ENCODE data around the gene ABHD17B.

ABHD17B gene

DNA sequence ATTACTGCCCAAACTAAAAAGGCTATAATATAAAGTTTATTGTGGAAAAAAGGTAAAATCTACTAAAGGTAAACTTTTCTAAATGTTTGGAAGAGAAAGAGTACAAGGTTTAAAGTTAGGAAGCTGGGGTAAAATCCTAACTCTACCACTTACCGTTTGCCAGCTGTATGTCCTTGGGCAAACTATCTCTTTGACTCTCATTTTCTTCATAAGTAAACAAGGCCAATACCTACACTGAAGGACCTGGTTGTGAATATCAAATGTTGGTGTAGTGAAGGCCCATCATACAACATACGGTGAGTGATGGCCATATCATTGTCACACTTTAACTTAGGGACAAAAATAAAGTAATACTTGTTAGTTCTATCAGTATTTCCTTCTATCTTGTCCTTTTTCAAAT is 34.9 kb downstream of the ABHD17B start:
- DNase-seq: no peak

DNA sequence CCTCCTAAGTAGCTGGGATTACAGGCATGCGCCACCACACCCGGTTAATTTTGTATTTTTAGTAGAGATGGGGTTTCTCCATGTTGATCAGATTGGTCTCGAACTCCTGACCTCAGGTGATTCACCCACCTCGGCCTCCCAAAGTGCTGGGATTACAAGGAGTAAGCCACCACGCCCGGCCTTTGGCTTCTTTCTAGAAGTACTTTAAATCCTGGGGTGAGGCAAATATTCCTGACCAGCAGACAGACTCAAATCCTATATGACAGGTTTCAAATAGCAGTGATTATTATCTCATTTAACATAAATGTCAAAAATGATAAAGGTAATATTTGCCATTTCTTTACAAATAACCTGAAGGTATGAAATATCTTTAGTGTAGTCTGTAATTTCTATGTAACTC is 35.6 kb downstream of the ABHD17B start:
- DNase-seq: no peak

DNA sequence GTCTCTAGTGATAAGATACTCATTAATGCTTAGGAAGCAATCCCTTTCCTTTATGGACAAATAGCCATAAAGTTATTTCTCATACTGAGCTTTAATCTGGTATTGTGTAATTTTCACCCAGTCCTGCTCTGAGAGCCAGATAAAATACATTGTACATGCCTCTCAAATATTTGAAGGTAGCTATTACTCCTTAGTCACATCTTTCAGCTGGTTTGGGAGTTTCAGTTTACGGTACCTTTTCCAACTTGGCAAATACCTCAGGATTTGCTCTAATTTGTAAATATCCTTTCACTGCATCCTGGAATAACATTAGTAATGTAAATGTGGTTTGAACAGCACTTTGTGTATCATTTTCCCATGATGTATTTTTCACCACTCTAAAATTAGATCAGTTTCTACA is 47.4 kb downstream of the ABHD17B start:
- no peak for DNase-seq

DNA sequence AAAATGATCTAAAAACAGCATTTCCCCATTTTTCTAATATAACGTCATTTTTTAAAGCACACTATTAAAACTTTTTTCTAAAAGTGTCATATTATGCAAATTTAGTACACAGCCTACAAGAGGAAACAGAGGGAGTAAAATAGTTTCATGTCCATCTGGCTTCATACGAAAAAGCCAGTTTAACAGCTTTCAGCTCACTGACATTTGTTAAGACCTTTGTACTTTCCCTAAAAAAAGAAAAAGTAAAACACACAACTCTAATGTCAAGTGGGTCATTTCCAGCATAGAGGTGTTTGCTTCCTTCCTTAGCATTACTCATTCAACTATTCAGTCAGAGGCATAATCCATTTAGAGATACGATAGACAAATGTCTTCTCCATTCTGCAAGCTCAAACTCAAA is 49.4 kb downstream of the ABHD17B start:
- no peak for DNase-seq

DNA sequence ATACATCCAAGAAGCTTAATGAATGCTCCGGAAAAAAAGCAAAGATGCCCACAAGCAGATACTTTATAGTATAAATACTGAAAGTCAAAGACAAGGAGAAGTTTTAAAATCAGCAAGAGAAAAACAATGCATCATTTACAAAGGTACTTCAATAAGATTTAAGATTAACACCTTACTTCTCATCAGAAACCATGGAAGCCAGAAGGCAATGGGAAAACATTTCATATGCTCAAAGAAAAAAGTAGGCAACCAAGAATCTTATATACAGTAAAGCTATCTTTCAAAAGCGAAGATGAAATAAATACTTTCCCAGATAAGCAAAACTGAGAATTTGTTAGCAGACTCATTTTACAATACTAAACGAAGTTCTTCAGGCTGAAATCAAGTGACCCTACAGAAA is 51.1 kb downstream of the ABHD17B start:
- no peak for DNase-seq

DNA sequence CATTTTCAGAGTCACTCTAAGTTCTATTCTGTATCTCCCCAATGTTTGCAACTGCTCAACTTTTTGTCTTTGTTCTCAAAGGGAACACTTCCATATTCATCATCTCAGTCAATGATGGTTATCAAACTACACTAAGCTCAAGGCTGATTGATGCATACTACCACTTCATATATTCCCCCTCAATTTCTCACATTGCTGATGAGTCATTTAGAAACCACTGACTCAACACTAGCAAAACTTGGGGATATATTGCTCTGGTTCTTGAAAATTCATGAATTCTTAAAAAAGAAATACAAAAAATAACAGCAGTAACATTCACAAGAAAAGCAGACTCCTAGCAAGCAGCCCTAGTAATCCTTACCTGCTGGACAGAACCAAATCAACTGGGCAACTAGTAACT is 52.2 kb downstream of the ABHD17B start:
- DNase-seq: no peak

DNA sequence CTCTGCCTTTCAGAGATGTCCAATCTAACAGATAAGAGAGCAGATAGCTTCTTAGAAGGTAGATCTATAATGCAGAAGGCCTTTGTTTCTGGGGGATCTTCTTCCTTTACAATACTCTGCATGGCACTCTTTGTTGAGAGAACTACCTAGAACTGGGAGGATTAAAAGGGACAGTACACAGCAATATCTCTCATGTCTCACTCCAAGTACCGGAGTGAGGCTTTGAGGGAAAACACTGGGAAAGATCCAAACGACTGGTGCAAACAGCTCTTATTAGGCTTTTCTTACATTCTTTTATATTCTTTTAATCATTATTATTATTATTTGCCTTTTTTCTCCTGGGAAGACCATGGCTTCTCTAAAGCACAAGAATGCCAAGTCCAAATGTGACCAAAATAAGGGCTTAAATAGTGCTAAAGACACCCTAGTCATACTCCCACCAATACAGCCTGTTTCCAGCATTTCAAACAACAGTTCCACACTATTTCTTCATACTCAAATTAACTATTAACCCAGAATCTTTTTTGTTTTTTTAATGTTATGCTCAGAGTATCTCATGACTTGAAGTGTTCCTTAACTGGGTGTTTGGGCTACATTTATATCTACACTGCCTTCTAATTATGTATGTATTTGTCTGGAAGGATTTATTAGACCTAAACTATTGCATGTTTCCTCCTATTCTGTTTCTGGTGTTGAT is 52.7 kb downstream of the ABHD17B start:
- no peak for DNase-seq

DNA sequence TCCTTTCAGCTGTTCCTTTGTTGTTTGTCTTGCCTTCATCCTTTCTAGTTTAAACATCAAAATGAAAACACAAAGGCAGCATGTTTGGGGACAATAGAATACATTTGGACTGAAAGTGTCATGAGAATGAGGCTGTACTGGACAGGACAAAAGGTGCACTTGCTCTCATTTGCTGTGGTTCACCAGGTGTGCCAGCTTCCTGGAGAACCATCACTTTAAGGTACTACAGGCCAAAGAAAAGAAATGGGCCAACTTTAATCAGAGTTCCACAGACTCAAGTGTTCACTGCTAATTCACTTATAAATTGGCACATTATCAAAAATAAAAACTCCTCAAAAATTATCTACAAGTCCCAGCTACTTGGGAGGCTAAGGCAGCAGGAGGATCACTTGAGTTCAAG is 53.8 kb downstream of the ABHD17B start:
- DNase-seq: no peak

DNA sequence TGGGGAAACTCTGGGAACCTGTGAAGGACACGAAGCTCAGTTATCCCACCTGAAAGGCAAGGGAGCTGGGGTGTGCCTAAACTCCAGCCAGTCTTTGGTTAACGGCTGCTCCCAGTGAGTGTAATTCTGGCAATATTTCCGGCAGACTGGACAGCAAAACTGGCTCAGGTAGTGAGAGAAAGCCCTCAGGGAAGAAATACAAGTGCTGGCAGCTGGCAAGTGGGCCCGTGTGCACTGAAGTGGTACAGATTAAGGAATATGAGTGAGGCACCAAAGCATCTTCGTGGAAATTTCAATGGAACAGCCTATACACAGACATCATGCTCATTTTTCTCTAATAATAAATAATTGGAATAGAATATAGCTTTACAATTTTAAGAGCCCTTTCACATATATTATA is 56.2 kb downstream of the ABHD17B start:
- DNase-seq: peak; percentile 17

DNA sequence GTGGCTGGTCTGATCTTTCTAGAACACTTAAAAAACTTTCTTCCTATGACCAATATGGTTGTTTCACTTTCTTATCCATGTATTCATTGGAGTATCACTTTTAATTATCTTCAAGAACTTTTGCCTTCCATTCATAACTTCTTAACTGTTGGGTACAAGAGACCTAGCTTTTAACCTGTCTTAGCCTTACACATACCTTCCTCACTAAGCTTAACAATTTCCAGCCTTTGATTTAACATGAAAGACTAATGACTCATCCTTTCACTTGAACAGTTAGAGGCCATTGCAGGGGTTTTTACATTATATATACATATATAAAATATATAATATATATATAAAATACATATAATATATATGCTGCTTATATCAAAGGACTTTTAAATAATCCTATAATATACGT is 57.9 kb downstream of the ABHD17B start:
- no peak for DNase-seq

DNA sequence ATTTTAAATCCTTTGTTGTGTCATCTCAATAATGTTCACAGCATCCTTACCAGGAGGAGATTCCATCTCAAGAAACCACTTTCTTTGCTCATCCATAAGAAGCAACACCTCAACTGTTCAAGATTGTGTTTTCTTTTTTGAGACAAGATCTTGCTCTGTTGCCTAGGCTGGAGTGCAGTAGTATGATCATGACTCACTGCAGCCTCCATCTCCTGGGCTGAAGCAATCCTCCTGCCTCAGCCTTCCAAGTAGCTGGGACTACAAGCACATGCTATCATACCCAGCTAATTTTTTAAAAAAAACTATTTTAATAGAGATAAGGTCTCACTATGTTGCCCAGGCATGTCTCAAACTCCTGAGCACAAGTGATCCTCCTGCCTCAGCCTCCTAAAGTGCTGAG is 60.0 kb downstream of the ABHD17B start:
- DNase-seq: no peak

DNA sequence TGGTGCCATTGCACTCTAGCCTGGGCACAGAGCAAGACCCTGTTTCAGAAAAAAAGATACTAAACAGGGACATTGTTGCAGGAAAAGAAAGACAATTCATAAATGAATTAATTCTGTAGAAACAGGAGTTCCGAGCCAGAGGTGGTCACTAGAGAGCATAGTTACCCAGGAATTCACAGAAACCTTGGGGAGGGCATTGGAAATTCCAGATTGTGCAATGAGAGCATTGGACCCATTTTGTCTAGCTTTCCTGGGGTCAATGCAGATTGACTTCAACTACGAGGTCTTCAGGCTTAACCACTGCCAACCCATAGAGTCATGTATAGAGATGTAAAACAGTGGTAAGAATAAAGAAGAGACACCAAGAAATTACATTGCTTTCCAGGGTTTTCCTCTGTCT is 63.1 kb downstream of the ABHD17B start:
- DNase-seq: no peak

DNA sequence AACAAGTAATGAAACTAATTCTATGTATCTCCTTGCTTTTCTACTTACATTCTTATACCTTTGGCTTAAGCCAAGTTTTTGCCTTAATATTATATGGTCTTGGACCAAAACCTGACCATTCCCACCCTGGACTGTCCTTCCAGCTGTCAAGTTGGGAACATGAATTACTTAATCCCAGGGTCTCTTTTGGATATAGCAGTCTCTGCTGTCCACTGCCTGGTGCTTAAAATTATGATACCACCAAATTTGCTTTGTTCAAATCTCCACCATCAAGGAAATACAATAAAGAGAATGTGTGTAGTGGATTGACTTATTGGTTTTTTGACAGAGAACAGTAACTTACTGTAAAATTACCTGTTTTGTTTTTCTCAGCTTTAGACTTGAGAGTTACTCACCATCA is 66.2 kb downstream of the ABHD17B start:
- DNase-seq: no peak

DNA sequence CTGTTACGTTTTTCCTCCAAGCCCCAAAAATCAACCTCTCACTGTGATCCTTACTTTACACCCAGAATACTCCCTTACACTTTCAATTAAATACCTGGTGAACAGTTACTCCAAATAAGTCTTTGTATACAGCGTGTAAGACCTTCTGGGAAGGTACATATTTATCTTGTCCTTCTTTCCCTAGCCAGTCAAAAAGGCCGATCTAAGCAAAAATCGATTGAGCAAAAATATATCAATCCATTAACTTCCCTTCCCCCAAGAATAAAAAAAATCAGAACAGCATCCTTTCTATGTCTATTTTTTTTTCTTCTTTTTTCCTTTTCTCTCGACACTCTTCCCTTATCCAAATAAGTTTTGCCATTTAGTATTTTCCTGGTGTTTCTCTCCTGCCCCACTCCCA is 71.3 kb downstream of the ABHD17B start:
- no peak for DNase-seq

DNA sequence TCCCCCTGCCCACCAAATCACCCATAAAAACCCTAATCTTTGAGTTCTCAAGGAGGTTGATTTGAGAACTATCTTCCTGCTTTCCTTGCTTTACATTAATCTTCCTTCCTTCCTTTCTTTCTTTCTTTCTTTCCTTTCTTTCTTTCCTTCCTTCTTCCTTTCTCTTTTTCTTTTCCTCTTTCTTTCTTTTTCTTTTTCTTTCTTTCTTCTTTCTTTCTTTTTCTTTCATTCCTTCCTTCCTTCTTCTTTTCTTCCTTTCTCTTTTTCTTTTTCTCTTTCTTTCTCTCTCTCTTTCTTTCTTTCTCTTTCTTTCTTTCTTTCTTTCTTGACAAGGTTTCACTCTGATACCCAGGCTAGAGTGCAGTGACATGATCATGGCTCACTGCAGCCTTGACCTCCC is 75.4 kb downstream of the ABHD17B start:
- DNase-seq: no peak

DNA sequence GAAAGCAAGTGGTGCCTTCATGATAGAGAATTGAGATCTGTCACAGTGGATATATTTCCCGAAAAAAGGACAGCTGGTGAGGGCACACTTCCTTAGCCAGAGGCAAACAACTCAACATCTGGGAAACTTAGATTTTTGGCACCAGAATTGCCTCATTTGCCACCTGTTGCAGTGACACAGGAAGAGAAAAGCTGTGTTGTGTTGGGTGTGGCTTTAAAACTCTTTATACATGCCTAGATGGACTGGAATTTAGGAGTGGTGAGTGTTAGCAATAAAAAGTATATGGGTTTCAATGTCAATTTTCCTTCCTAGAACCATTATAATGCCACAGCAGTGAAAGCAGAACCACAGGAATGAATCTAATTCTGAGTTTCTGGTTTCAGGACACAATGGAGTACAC is 80.1 kb downstream of the ABHD17B start:
- DNase-seq: no peak

DNA sequence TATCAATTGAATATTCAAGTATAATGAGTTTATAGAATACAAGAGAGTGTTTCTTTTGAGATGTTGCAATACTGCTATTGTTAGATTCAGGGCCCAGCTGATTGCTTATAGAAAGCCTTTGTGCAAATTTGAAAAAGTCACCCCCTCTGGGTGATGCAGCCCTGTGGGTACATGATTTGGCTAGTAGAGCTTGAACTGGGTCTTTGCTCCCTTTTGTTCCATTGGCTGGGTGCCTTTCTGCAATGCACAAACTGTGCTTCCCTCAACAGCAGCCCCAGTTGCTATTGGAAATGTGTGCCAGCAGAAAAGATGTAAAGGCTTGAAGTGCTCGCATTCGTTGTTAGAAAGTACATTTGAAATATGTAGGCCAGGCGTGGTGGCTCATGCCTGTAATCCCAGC is 80.8 kb downstream of the ABHD17B start:
- DNase-seq: no peak

DNA sequence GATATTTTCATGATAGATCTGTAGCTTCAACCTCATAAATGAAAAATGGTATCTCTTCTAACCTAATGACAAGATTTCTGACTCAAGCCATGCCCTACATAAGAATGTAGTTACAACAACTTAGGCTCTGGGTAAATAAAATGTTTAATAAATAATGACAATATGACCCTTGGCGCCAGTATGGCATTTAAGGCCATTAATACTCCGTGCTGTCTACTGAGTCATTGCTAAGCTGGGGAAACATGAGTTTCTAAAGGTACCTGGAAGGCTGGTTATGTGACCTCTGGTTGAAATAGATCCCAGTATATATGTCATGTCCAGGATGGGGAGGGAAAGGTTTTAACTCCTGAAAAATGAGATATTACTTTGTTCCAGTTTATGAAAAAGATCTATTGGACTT is 84.7 kb downstream of the ABHD17B start:
- DNase-seq: no peak

DNA sequence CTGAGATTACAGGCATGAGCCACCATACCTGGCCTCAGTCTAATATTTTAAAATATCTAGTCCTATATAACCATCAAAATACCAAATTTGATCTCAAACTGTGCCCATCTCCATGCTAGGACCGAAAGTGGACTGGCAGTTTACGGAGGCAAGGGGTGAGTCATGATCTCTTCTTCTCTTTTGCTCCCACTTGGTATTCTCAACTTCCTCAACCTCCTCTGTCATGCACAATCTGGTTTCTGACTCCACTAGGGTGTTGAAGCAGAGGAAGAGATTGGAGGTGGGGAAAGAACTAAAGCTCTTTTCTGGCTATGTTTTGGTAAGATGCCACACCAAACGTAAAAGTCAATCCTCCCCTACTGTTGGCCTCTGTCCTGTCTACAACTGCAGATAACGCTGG is 86.7 kb downstream of the ABHD17B start:
- DNase-seq: no peak

DNA sequence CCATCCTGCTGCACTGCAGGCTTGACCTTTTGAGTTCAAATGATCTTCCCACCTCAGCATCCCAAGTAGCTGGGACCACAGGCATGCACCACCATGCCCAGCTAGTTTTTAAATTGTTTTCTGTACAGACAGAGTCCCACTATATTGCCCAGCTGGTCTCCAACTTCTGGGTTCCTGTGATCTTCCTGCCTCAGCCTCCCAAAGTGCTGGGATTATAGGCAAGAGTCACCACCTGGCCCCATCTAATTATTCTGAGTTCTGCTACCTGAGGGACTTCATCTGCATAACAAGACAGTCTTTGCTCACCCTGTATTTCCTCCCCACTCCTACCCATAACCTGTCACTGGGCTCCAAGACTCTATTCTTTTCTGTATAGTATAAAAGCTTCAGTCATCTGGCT is 88.1 kb downstream of the ABHD17B start:
- DNase-seq: no peak

DNA sequence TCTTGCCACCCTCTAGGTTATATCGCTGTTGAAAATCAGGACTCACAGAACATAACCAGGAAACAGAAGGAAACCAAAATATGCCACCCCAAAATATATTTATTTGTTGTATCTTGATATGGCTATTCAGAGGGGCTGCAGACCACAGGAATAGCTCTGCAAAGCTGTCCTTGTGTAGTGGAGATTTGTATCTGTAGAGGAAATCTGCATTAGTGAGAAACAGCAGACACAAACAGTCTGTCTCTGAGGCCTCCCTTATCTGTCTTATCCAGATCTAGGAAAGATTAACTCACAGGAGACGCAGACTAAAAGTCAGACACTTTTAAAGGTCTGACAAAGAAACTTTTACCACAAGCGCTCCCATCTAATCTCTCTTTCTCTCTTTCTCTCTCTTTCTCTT is 88.5 kb downstream of the ABHD17B start:
- DNase-seq: no peak

DNA sequence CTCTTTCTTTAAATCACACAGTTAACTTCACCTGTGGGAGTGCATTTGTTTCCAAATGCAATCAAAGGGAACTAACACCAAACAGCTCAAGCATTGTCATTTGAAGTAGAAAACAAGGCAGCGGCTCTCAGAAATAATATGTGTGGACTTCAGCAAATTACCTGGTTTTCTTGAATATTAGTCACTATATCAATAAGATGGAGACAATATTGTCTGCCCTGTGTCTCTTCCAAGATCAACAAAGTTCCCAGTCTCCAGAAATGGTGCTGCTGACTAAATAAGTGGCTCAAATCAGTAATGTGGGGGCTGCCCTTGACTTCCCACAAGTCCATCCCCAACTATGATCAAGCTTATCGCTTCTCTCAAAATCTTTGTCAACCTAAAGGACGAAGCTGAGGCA is 89.6 kb downstream of the ABHD17B start:
- DNase-seq: no peak

DNA sequence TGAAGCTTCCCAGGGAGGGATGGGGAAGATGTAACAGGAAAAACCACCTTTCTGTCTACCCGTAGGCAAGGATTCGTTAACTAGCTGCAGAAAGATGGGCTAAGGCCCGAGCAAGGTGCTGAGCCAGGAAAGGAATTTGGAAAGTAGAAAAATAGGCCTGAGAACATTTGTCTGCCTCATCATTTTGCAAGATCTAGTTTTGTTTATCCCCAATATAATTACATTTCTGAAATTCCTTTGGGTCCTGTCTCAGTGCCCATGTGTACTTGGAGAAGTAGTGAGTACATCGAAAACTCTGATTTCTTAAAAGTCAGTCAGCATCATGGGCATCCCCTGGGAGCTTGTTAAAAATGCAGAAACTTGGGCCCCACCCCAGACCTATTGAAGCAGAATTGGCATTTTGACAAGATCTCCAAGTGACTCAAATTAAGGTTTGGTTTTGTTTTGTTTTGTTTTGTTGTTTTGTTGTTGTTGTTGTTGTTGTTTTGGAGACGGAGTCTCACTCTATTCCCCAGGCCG is 90.5 kb downstream of the ABHD17B start:
- DNase-seq: no peak

DNA sequence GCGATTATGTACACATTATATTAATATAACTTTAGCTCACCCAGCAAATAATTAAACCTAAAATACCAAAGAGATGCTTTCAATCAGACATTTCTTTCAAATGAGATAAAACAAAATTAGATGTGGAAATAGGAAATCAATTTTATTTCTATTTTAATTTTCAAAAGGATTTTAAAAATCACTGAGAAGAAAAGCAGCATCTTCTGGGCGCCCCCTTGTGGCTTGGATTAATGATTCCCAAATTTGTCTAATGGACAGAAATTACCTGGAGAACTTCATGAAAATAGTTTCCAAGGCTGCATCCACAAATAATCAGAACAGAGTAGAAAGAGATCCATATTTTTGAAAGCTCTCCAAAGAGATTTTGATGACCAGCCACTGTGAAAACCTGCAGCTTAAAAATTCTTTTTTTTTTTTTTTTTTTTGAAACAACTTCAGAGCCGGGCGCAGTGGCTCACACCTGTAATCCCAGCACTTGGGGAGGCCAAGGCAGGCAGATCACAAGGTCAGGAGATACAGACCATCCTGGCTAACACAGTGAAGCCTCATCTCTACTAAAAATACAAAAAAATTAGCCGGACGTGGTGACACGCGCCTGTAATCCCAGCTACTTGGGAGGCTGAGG is 91.8 kb downstream of the ABHD17B start:
- DNase-seq: no peak

DNA sequence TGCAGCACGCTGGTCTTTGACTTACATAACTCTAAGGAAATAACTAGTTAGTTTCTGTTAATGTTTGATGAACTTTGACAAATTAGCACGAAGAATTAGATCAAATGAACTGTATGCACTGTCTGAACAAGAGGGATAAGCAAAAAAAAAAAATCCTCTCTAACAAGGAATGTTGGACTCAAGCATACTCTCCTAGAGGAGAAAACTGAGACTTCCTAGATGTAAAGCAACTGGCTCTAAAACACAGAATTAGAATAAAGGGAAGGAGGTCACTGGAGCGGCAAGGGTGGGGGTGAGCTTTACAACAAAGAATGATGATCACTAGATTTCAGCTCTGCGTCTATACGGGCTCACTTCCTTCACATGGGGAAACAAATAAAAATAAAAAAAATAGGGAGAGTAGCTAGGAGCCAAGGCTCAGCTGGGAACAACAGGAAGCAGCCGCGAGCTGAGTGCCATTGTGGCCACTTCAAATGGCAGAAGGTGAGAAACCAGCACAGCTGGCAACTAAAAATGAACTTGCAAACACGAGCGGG is 94.0 kb downstream of the ABHD17B start:
- DNase-seq: no peak
